Hematopoietic multipotent progenitor cell (in vitro differentiated cells): ENCODE results near the gene MPZ. TPM values are rescaled to one million over a fixed set of nuclear protein-coding genes. Genes with fewer than 3 reads are reported as not detected.
"Not testable (repeated sequence)": the region's sequence is repeated elsewhere in the genome, so short reads cannot be mapped to it uniquely, and the experiment has no call there.

Source experiments
- DNase-seq, 3 donors: peaks; one replicate each; pipeline ENCODE4 v3.0.0-alpha.2; 2011 to 2015; ENCODE audit warnings: low read depth in 2 of 3, low spot score in 2 of 3
- total RNA-seq: library from RNA; depleted of rRNA; stranded (reverse); fragments of >200 nt; gene quantifications from one replicate; pipeline ENCODE4 v1.2.3, GENCODE V29; 2012

Gene MPZ
- total RNA-seq, 1 donor, result 3.5 TPM

DNA sequence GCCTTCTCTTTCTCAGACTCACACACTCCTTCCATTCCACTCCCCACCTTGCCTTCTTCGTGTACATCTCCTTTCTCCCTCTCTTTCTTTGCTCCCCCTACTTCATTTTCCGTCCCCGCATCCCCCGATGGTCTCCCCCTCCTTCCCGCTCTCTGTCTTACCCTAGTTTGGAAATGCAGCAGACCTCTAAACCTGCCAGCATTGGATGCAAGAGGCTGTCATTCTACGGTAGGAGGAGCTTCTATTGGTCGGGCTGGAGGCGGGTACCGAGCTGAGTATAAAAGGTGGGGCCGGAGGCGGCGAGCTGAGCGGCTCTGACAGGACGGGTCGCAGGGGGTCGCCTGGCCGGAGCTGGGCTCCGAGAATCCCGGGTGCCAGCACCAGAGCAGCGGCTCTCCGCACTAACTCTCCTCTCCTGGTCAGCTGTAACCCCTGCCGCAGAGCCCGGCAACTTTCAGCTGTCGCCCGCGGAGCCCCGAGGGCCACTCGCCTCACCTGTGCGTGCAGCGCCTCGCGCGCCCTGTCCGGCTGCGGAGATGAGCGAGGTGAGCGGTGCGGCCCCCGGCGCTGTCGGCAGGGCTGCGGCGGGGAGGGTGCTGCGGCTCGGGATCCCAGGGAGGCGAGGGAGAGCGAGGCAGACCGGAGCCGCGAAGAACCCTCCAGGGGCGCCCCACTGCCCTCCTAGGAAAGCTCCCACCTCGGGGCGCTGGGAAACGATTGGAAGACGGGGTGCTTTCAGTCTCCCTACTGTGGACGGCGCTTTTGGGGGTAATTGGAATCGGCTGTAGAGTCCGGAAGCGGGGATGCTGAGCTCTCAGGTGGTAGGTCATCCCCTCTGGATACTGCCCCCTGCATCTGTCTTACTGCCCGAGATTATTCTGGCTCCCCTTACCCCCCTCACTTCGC lies 51.1 kb downstream of the MPZ start, which contains the start of gene PCP4L1:
PCP4L1 (plus strand) TSS at position 307 of the 906 bp plus-strand sequence; CDS start at position 537, 230 bp downstream.
- peak in 2 of 3 donors; percentile 57 to 77 for DNase-seq

- DNase-seq, result peak in 1 of 3 donors; percentile 46
Observed at GRCh38 chr1:161257109-161257508, 52.7 kb downstream of the MPZ start.

DNA sequence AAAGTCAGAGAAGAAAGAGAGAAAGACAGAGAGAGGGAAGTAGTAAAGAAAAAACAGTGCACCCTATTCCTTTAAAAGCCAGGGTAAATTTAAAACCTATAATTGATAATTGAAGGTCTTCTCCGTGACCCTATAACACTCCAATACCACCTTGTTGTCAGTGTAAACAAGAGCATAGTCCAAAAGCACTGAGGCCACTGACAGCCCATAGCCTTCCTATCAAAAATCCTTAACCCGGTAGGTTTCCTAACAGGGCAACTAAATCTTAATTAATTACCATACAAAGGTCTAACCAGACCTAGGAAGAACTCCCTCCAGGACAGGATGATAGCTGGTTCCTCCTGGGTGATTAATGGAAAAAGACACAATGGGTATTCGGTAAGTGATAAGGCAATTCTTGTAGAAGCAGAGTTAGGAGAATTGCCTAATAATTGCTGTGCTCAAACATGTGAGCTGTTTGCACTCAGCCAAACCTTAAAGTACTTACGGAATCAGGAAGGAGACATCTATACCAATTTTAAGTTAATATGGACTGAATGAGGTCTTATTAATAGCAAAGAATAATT lies 53.7 kb downstream of the MPZ start:
- not testable (repeated sequence) for DNase-seq

DNA sequence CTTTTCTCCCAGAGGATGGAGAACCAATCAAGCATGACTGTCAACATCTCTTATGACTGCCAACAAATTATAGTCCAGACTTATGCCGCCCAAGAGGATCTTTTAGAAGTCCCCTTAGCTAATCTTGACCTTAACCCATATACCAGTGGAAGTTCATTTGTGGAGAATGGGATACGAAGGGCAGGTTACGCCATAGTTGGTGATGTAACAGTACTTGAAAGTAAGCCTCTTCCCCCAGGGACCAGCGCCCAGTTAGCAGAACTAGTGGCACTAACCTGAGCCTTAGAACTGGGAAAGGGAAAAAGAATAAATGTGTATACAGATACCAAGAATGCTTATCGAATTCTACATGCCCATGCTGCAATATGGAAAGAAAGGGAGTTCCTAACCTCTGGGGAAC lies 54.5 kb downstream of the MPZ start:
- DNase-seq, result not testable (repeated sequence)

Other genes with a start within 250 kb of the MPZ start
- gene ARHGAP30, start 240.1 kb downstream of the MPZ start, total RNA-seq, result 94.5 TPM
- under 0.01 TPM for gene NECTIN4, start 220.4 kb downstream of the MPZ start, total RNA-seq
- 2.4 TPM for gene KLHDC9, start 211.6 kb downstream of the MPZ start, total RNA-seq
- gene PFDN2, start 191.9 kb downstream of the MPZ start, total RNA-seq, result 21.8 TPM
- 53.3 TPM for gene NIT1, start 191.9 kb downstream of the MPZ start, total RNA-seq
- gene DEDD, start 177.3 kb downstream of the MPZ start, total RNA-seq, result 59.2 TPM
- 173 TPM for gene UFC1, start 156.0 kb downstream of the MPZ start, total RNA-seq
- 21.8 TPM for gene USP21, start 150.5 kb downstream of the MPZ start, total RNA-seq
- gene PPOX, start 143.5 kb downstream of the MPZ start, total RNA-seq, result 29.9 TPM
- 28.5 TPM for gene B4GALT3, start 132.5 kb downstream of the MPZ start, total RNA-seq
- under 0.01 TPM for gene ADAMTS4, start 110.9 kb downstream of the MPZ start, total RNA-seq
- 106 TPM for gene NDUFS2, start 107.6 kb downstream of the MPZ start, total RNA-seq
- 5.1 TPM for gene FCER1G, start 94.7 kb downstream of the MPZ start, total RNA-seq
- gene APOA2, start 86.3 kb downstream of the MPZ start, total RNA-seq, result not detected
- gene TOMM40L, start 83.9 kb downstream of the MPZ start, total RNA-seq, result 21.5 TPM
- gene NR1I3, start 71.8 kb downstream of the MPZ start, total RNA-seq, result not detected
- gene PCP4L1, start 51.2 kb downstream of the MPZ start, total RNA-seq, result 0.81 TPM
- gene SDHC, start 4.4 kb upstream of the MPZ start, total RNA-seq, result 32.6 TPM
- 1.3 TPM for gene CFAP126, start 57.9 kb upstream of the MPZ start, total RNA-seq
- 7.3 TPM for gene FCGR2A, start 195.5 kb upstream of the MPZ start, total RNA-seq
- gene HSPA6, start 214.6 kb upstream of the MPZ start, total RNA-seq, result 0.54 TPM
- 1.6 TPM for gene FCGR3A, start 239.8 kb upstream of the MPZ start, total RNA-seq